GM12878 (cell line): ENCODE measurements around the gene TNIP2. TPM values are rescaled to one million over a fixed set of nuclear protein-coding genes. Genes with fewer than 3 reads are reported as not detected.

Experiments
- ATAC-seq: fragments of 200-7000 bp; cut with Tn5 transposase; 3 replicates; pipeline ENCODE4 v1.9.1; 2020; ENCODE audit warnings: mild to moderate bottlenecking, moderate library complexity
- BruUV-seq: library from RNA; stranded (reverse); fragments of 400-500 nt; replicated peaks from 2 replicates; lab custom pipeline; 2021; lab: Mats Ljungman, UMichigan
- CTCF ChIA-PET: fragments of 300-600 bp; sonication (Branson Sonifier 250); formaldehyde crosslinking; extraction: SDS; loops from one replicate; lab custom pipeline; 2021; ENCODE audit warnings: inconsistent platforms; lab: Yijun Ruan, JAX
- POLR2A ChIA-PET: fragments of 350-600 bp; formaldehyde crosslinking; extraction: SDS; loops from one replicate; lab custom pipeline; 2021; ENCODE audit warnings: inconsistent platforms; lab: Charles Lee
- RAD21 ChIA-PET: fragments of 300-600 bp; sonication (Branson Sonifier 250); formaldehyde crosslinking; loops from one replicate; lab custom pipeline; 2023; ENCODE audit warnings: antibody characterized with exemption; ENCODE audit not compliant: unreplicated experiment; lab: Charles Lee
- SMC1A ChIA-PET: fragments of 300-600 bp; sonication (Branson Sonifier 250); formaldehyde crosslinking; loops from one replicate; lab custom pipeline; 2023; ENCODE audit not compliant: unreplicated experiment, uncharacterized antibody; lab: Charles Lee
- DNase-seq: peaks from one replicate; pipeline ENCODE4 v3.0.0-alpha.2; 2011; ENCODE audit warnings: low read depth, low spot score
- FAIRE-seq: peaks from 3 replicates; lab custom pipeline; 2011; peaks lifted over from hg19 to GRCh38; lab: Jason Lieb, UNC
- H2AFZ ChIP-seq: 2 replicates; pipeline ENCODE4 v1.6.0; 2011; ENCODE audit warnings: low read depth, low read length, control low read depth; ENCODE audit not compliant: control insufficient read depth
- H3K27ac ChIP-seq: 2 replicates; pipeline ENCODE4 v1.5.1; 2011; ENCODE audit warnings: control low read depth; ENCODE audit not compliant: control insufficient read depth, insufficient read depth
- H3K27me3 ChIP-seq, 2 experiments: replicated peaks in 1 of 2; 2 replicates each; pipeline versions ENCODE4 v1.6.0 to v1.6.1; 2011; ENCODE audit warnings: low read length in 1 of 2; ENCODE audit not compliant: control insufficient read depth in 2 of 2, insufficient read depth in 2 of 2
- H3K36me3 ChIP-seq, 2 experiments: 2 replicates each; pipeline ENCODE4 v1.5.1; 2011; ENCODE audit warnings: low read length in 1 of 2; ENCODE audit not compliant: control insufficient read depth in 2 of 2, insufficient read depth in 2 of 2
- H3K4me1 ChIP-seq: 2 replicates; pipeline ENCODE4 v1.6.1; 2011; ENCODE audit warnings: mild to moderate bottlenecking, low read length, moderate library complexity, mixed read lengths; ENCODE audit not compliant: control insufficient read depth, insufficient read depth
- H3K4me2 ChIP-seq: 2 replicates; pipeline ENCODE4 v1.6.0; 2011; ENCODE audit warnings: control low read depth; ENCODE audit not compliant: control insufficient read depth, insufficient read depth
- H3K4me3 ChIP-seq: fragments of 200-600 bp; sonication (generic); 2 replicates; pipeline ENCODE4 v1.5.1; 2016
- H3K79me2 ChIP-seq: 2 replicates; pipeline ENCODE4 v1.6.0; 2011; ENCODE audit warnings: low read length; ENCODE audit not compliant: control insufficient read depth, insufficient read depth
- H3K9ac ChIP-seq: 2 replicates; pipeline ENCODE4 v1.8.0; 2011; ENCODE audit warnings: low read length, control low read depth, mixed read lengths; ENCODE audit not compliant: control insufficient read depth, insufficient read depth
- H3K9me3 ChIP-seq: replicated peaks from 3 replicates; pipeline ENCODE4 v1.5.1; 2011; ENCODE audit warnings: mild to moderate bottlenecking, low read length; ENCODE audit not compliant: control insufficient read depth, insufficient read depth
- H4K20me1 ChIP-seq: 2 replicates; pipeline ENCODE4 v1.6.0; 2011; ENCODE audit not compliant: control insufficient read depth, insufficient read depth
- CREB1 ChIP-seq: IDR thresholded peaks from 2 replicates; pipeline ENCODE4 v1.6.1; 2012; ENCODE audit warnings: low read depth, mild to moderate bottlenecking, inconsistent platforms
- EP300 ChIP-seq, 2 experiments: fragments of 150-350 bp in 1 of 2; IDR thresholded peaks; 2 replicates each; pipeline ENCODE4 v1.6.1; 2011 to 2012; ENCODE audit warnings: low read depth in 2 of 2, low read length in 2 of 2, borderline replicate concordance in 1 of 2, improper control_type of control experiment in 1 of 2, inconsistent platforms in 1 of 2; ENCODE audit not compliant: control insufficient read depth in 1 of 2
- MXI1 ChIP-seq: fragments of 150-350 bp; IDR thresholded peaks from 2 replicates; pipeline ENCODE4 v1.6.1; 2011; ENCODE audit warnings: low read depth, mild to moderate bottlenecking, inconsistent platforms, low read length, improper control_type of control experiment
- NFYA ChIP-seq: IDR thresholded peaks from 2 replicates; pipeline ENCODE4 v1.6.1; 2011; ENCODE audit warnings: low read depth, mild to moderate bottlenecking, low read length, improper control_type of control experiment, borderline replicate concordance
- RBBP5 ChIP-seq: fragments of 200-600 bp; sonication (generic); conservative IDR thresholded peaks from 2 replicates; pipeline ENCODE4 v1.6.1; 2016
- SMAD5 ChIP-seq: IDR thresholded peaks from 2 replicates; pipeline ENCODE4 v1.6.1; 2016; ENCODE audit warnings: antibody characterized with exemption, low read depth
- SMARCA5 ChIP-seq: fragments of 450-650 bp; IDR thresholded peaks from 2 replicates; pipeline ENCODE4 v1.6.1; 2017; ENCODE audit warnings: mild to moderate bottlenecking
- STAT3 ChIP-seq: IDR thresholded peaks from 2 replicates; pipeline ENCODE4 v1.6.1; 2011; ENCODE audit warnings: low read depth, low read length, improper control_type of control experiment
- SUPT20H ChIP-seq: IDR thresholded peaks from 2 replicates; pipeline ENCODE4 v1.6.1; 2011; ENCODE audit warnings: low read depth, mild to moderate bottlenecking, low read length, moderate library complexity, borderline replicate concordance; ENCODE audit not compliant: control insufficient read depth
- SUZ12 ChIP-seq: fragments of 200-600 bp; sonication (generic); IDR thresholded peaks from one replicate; pipeline ENCODE4 v1.6.1; 2018; ENCODE audit warnings: antibody characterized with exemption, mild to moderate bottlenecking; ENCODE audit not compliant: unreplicated experiment
- TCF7 ChIP-seq: IDR thresholded peaks from 2 replicates; pipeline ENCODE4 v1.6.1; 2014; ENCODE audit warnings: antibody characterized with exemption, borderline replicate concordance
- YBX1 ChIP-seq: fragments of 450-650 bp; IDR thresholded peaks from 2 replicates; pipeline ENCODE4 v1.6.1; 2016; ENCODE audit warnings: antibody characterized with exemption
- ZNF384 ChIP-seq: IDR thresholded peaks from 2 replicates; pipeline ENCODE4 v1.6.1; 2012; ENCODE audit warnings: low read depth, mild to moderate bottlenecking, low read length, improper control_type of control experiment, borderline replicate concordance
- ZSCAN29 ChIP-seq: fragments of 450-650 bp; IDR thresholded peaks from 2 replicates; pipeline ENCODE4 v1.6.1; 2017; ENCODE audit warnings: mild to moderate bottlenecking, moderate library complexity
- ZZZ3 ChIP-seq: IDR thresholded peaks from 2 replicates; pipeline ENCODE4 v1.6.1; 2011; ENCODE audit warnings: low read depth; ENCODE audit not compliant: control insufficient read depth, insufficient read length
- WGBS: methylation state at CpG from one replicate; pipeline ENCODE4 v1.1.6; 2016; ENCODE audit warnings: low lambda C conversion rate; ENCODE audit not compliant: insufficient replicate concordance, insufficient coverage; ENCODE audit errors: missing lambda C conversion rate; 5-methylcytosine and 5-hydroxymethylcytosine counted together
- in situ Hi-C: fragments of 300-500 bp; cut with MboI; formaldehyde crosslinking; loops from 9 replicates; pipeline ENCODE4 v1.14.3; 2018; ENCODE audit warnings: mixed read lengths
- intact Hi-C: fragments of 100-400 bp; cut with micrococcal nuclease; formaldehyde crosslinking; loops from one replicate; pipeline ENCODE4 v1.14.2; 2022; ENCODE audit not compliant: unreplicated experiment
- polyA plus RNA-seq, 11 experiments: library from polyadenylated mRNA; depleted of rRNA in 4 of 11; unstranded in 6 of 11; stranded (reverse) in 5 of 11; fragments of >200 nt; fragmentation: Nextera tagmentation in 4 of 11; fragmentation: Illumina TruSeq in 1 of 11; extraction: Ambion mirVana in 4 of 11; extraction: Trizol in 1 of 11; gene quantifications; 1 replicate in 1 of 11; 2 replicates in 10 of 11; pipeline versions ENCODE4 v1.2.1 to v1.2.3, GENCODE V29; 2011 to 2016; ENCODE audit warnings: inconsistent platforms in 2 of 11, missing spikeins in 2 of 11, low read depth in 1 of 11
- total RNA-seq, 4 experiments: library from RNA; depleted of rRNA in 3 of 4; stranded (reverse); fragments of >200 nt in 3 of 4; fragmentation: Illumina TruSeq in 1 of 4; extraction: Trizol in 1 of 4; gene quantifications; 2 replicates each; pipeline versions ENCODE4 v1.2.1 to v1.2.3, GENCODE V29; 2013 to 2021

TNIP2 gene
- total and polyA plus RNA-seq, 10 of the 15 experiments (the other 5 are each of a cell fraction or from before 2014, with no cell fraction given), result 1.4 to 64.9 (median 45.5) TPM

- H3K4me2 ChIP-seq, result no peak overlapping the region
- in situ Hi-C loops, result no loop called here
- no TSS peak for BruUV-seq
- RAD21 ChIA-PET, result no interaction called here
- no peaks in the 10 kb centered on the region for H3K79me2 ChIP-seq
- H2AFZ ChIP-seq, result no peak overlapping the region
- ATAC-seq (no peak), DNase-seq (no peak), FAIRE-seq (no peak)
- WGBS, result 88% methylated on average over 24 of the region's 24 CpGs
- H3K27ac ChIP-seq, result no peak overlapping the region
- H3K36me3 ChIP-seq, result no peaks in the 10 kb centered on the region
- no peaks in the 10 kb centered on the region for H3K27me3 ChIP-seq
- no peak overlapping the region for H3K9ac ChIP-seq
- peaks cover 55% of the 10 kb centered on the region for H3K4me1 ChIP-seq
- CTCF ChIA-PET, result interaction anchor here (1.3 kb wide), 1 partner anchor 26 kb away, joined by 3 read pairs; no protein-coding TSS in a partner anchor
- SMC1A ChIA-PET, result no interaction called here
- intact Hi-C loops, result no loop called here
- H4K20me1 ChIP-seq, result no peaks in the 10 kb centered on the region
- H3K9me3 ChIP-seq, result no peaks in the 10 kb centered on the region
- H3K4me3 ChIP-seq, result no peak overlapping the region
- TF ChIP-seq TCF7, result no peak
- TF ChIP-seq ZZZ3, result no peak
- TF ChIP-seq EP300 (IDR thresholded peaks at IDR 0.05; ENCODE audit: borderline replicate concordance in 1 of 2, control insufficient read depth in 1 of 2, low read depth in 2 of 2, low read length in 2 of 2), result no peak
- no peak for TF ChIP-seq SUPT20H
- TF ChIP-seq SMARCA5, result no peak
- no peak for TF ChIP-seq ZSCAN29
- TF ChIP-seq RBBP5, result no peak
- TF ChIP-seq STAT3, result no peak
- TF ChIP-seq MXI1, result no peak
- TF ChIP-seq YBX1, result no peak
- no peak for TF ChIP-seq SUZ12
- TF ChIP-seq ZNF384, result no peak
- TF ChIP-seq NFYA, result no peak
- TF ChIP-seq CREB1, result no peak
- TF ChIP-seq SMAD5, result no peak
- POLR2A ChIA-PET, result interaction anchor here (0.9 kb wide), 1 partner anchor 11 kb away, joined by 8 read pairs; no protein-coding TSS in a partner anchor
These were observed 33.9 kb upstream of the TNIP2 start for GRCh38 chr4:2789793-2790582.
